Measurements from ENCODE around the gene MFAP4. TPM values are rescaled to one million over a fixed set of nuclear protein-coding genes. Genes with fewer than 3 reads are reported as not detected.

The MFAP4 gene
- total RNA-seq, 1 donor from 2014 or later = 270 TPM

DNA sequence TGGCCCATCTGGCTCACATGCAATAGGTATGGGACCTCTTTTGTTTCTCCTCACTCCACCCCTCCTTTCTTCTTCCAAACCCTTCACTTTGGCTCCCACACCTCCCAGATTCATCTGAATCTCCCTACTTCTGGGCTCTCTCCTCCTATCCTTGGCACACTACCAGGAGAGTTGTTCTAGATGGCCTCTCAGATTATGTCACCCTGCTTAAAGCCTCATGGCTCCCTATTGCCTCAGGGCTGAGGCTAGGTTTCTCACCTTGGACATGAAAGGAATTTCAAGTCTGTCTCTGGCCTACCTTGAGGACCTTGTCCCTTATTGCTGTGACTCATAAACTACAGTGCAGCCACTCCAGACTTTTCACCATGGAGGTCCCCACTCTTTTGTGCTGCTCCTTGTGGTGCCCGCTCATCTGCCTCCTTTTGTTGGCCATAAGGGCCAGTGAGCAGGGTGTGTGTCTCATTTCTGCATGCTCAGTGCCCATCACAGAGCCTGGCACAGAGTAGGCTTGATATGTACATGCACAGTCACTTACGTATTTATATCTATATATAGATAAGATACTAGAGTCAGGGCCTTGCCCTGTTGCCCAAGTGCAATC lies 1.0 kb upstream of the MFAP4 start:
- H3K4me3 ChIP-seq = no peak overlapping the region
- no peaks in the 10 kb centered on the region for H3K9me3 ChIP-seq
- peak overlapping the region; percentile 89 for H3K27ac ChIP-seq
- H3K4me1 ChIP-seq = peaks cover 40% of the 10 kb centered on the region
- no peak for DNase-seq
- peaks cover 19% of the 10 kb centered on the region for H3K36me3 ChIP-seq
- H3K27me3 ChIP-seq = no peaks in the 10 kb centered on the region
- ATAC-seq = peak; percentile 6
- intact Hi-C loops (cut with DNase I) = no loop called here
- TF ChIP-seq, protein P1, sequence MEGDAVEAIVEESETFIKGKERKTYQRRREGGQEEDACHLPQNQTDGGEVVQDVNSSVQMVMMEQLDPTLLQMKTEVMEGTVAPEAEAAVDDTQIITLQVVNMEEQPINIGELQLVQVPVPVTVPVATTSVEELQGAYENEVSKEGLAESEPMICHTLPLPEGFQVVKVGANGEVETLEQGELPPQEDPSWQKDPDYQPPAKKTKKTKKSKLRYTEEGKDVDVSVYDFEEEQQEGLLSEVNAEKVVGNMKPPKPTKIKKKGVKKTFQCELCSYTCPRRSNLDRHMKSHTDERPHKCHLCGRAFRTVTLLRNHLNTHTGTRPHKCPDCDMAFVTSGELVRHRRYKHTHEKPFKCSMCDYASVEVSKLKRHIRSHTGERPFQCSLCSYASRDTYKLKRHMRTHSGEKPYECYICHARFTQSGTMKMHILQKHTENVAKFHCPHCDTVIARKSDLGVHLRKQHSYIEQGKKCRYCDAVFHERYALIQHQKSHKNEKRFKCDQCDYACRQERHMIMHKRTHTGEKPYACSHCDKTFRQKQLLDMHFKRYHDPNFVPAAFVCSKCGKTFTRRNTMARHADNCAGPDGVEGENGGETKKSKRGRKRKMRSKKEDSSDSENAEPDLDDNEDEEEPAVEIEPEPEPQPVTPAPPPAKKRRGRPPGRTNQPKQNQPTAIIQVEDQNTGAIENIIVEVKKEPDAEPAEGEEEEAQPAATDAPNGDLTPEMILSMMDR (IDR thresholded peaks at IDR 0.05) = no peak

DNA sequence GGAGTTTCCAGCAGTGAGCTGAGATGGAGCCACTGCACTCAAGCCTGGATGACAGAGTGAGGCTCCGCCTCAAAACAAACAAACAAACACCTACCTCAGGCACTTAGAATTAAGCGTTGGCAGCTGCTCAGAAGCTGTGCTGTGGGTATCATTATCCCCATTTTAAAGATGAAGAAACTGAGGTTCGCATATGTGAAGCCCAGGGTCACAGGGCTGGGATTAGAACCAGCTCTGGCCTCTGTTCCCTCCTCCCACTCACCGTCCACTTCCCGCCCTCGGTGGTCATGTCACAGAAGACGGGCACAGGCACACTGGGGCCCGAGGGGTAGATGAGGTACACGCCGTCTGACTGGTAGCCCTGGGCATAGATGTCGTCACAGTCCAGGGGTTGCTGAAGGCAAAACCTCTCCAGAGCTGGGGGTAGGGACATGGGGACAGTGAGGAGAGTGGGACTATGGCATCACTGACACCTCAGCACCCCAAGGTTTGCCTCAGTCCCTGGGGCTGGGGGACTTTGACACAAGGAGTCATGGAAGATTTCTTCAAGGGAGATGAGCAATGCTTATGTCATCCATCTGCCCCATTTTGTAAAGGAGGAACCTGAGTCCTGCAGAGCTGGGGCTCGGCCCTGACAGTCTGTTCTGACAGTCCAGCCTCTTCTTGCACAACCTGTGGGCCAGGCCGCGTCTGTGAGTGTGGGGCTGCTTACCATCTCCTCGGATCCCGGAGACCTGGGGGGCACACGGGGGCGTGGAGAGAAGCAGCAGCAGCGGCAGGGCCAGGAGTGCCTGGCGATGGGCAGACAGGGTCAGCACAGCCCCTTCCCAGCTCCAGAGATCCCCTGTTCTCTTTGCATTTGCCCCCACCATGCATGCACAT lies 700 bp downstream of the MFAP4 start:
- peak; percentile 67 for ATAC-seq
- peaks cover 34% of the 10 kb centered on the region for H3K36me3 ChIP-seq
- no peaks in the 10 kb centered on the region for H3K9me3 ChIP-seq
- no peaks in the 10 kb centered on the region for H3K27me3 ChIP-seq
- H3K4me3 ChIP-seq = peak overlapping the region; percentile 44
- peak; percentile 83 for DNase-seq
- TF ChIP-seq, protein P1 (IDR thresholded peaks at IDR 0.05) = no peak
- H3K27ac ChIP-seq = peak overlapping the region; percentile 89
- peaks cover 40% of the 10 kb centered on the region for H3K4me1 ChIP-seq
- intact Hi-C loops (cut with DNase I) = no loop called here

DNA sequence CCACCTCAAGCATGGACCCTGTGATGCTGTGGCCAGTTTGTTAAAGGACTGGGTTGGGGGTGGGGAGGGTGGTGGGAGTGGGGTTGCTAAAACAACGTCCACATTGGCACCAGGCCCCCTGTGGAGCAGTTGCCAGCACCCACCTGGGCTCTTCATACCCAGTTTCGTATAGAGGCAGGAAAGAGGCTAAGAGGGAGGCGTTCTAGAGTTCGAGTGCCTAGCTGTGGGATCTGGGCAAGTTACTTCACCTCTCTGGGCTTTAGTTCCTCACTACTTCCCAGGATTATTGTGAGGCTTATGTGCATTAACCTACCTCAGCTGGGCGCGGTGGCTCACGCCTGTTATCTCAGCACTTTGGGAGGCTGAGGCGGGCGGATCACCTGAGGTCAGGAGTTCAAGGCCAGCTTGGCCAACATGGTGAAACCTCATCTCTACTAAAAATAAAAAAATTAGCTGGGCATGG lies 1.4 kb downstream of the MFAP4 start:
- intact Hi-C loops (cut with DNase I) = no loop called here
- peak overlapping the region; percentile 44 for H3K4me3 ChIP-seq
- peak overlapping the region; percentile 89 for H3K27ac ChIP-seq
- no peaks in the 10 kb centered on the region for H3K27me3 ChIP-seq
- no peak for ATAC-seq
- no peaks in the 10 kb centered on the region for H3K9me3 ChIP-seq
- H3K36me3 ChIP-seq = peaks cover 41% of the 10 kb centered on the region
- TF ChIP-seq, protein P1 (IDR thresholded peaks at IDR 0.05) = no peak
- H3K4me1 ChIP-seq = peaks cover 40% of the 10 kb centered on the region
- DNase-seq = no peak

DNA sequence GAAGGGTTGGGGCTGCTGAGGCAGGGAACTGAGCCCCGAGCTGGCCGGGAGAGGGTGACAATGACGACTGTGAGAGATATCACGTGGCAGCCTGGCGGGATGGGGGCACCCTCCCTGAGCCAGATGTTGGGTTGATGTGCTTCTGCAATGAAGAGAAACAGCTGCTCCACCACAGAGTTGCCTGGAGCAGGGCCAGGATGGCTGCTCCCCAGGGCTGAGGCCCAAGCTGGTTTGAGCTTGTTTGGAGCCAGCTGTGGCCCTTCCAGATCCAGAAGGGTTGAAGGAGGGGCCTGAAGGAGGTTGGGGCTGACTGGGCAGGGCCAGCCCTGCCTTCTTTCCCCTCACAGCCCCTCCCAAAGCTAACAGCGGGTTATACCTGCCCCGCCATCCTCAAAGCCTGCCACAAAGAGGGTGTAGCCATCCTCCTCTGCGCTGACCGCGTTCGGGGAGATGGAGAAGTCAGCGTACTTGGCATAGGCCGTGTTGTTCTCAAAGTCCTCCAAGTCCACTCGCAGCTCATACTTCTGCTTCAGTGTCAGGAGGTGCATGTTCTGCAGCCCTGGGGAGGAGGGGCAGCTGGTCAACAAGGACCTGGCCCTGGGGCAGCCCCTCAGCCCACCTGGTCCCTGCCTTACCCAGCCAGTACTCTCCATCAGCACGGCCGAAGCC lies 2.1 kb downstream of the MFAP4 start:
- H3K4me1 ChIP-seq = peaks cover 40% of the 10 kb centered on the region
- TF ChIP-seq, protein P1 (IDR thresholded peaks at IDR 0.05) = no peak
- no peaks in the 10 kb centered on the region for H3K27me3 ChIP-seq
- H3K4me3 ChIP-seq = peak overlapping the region; percentile 44
- H3K27ac ChIP-seq = peak overlapping the region; percentile 89
- intact Hi-C loops (cut with DNase I) = no loop called here
- no peaks in the 10 kb centered on the region for H3K9me3 ChIP-seq
- peaks cover 48% of the 10 kb centered on the region for H3K36me3 ChIP-seq
- peak; percentile 58 for ATAC-seq
- DNase-seq = peak; percentile 79

DNA sequence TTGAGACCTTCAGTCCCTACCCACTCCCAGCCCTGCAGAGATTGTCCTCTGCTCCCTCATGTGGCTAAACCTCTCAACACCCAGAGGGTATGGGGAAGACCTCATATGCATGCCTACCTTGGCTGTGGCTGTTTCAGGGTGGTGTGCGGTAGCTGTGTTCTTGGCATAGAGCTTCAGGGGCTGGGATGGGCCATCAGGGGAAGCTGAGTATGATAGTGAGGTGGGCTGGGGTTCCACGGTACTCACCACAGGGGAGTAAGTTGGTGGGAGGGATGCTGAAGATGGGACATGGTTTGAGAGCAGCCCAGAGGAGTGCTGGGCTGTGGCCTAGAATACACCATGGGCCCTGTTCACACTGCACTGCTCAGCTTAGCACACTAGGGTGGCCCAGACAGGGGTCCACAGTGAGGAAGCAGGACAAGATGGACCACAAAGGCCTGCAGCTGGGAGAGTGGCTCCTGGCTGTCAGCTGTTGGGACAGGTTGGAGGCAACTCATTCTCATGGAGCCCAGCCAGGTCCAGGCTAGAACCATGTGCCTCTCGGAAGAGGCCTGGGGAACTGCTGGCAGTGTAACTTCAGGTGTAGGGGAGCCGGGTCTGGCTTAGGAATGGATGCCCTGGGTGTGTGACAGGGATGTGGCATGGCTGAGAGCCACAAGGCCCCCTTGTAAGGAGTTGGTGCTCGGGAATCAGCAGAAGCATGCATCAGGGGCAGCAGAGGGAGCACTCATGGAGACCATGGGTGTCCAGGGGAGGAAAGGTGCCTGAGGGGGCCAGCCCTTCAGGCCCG lies 3.1 kb downstream of the MFAP4 start:
- ATAC-seq = no peak
- Histone ChIP-seq H3K9me3 (no peaks in the 10 kb centered on the region), H3K36me3 (peaks cover 53% of the 10 kb centered on the region), H3K4me1 (peaks cover 43% of the 10 kb centered on the region), H3K27me3 (no peaks in the 10 kb centered on the region), H3K4me3 (no peak overlapping the region), H3K27ac (peak overlapping the region; percentile 69)
- no peak for DNase-seq
- intact Hi-C loops (cut with DNase I) = no loop called here
- TF ChIP-seq, protein P1 (IDR thresholded peaks at IDR 0.05) = no peak

All from upper lobe of right lung (tissue), 1 donor.